NCI-H2196 treated with DMSO at 0.1 percent for 48 hours (cell line): Measurements from ENCODE around the gene MAN1C1.
A peak's percentile ranks its signal among the peaks of the same experiment; 100 is the strongest.
"Not testable (repeated sequence)": the region's sequence is repeated elsewhere in the genome, so short reads cannot be mapped to it uniquely, and the experiment has no call there.

Source experiments
- DNase-seq: peaks from one replicate; lab custom pipeline; 2025; ENCODE audit not compliant: unreplicated experiment; lab: John Stamatoyannopoulos, UW

The MAN1C1 gene

GRCh38 chr1:25733271-25733670 is 116.7 kb downstream of the MAN1C1 start:
- no peak for DNase-seq

GRCh38 chr1:25734991-25735390 is 118.4 kb downstream of the MAN1C1 start:
- not testable (repeated sequence) for DNase-seq

- no peak for DNase-seq
Observed at GRCh38 chr1:25735956-25736529, 119.5 kb downstream of the MAN1C1 start.

- DNase-seq, result no peak
Observed at GRCh38 chr1:25737130-25737529, 120.5 kb downstream of the MAN1C1 start.

- no peak for DNase-seq
Observed at GRCh38 chr1:25738499-25738898, 121.9 kb downstream of the MAN1C1 start.

- DNase-seq, result no peak
Observed at GRCh38 chr1:25739341-25739740, 122.8 kb downstream of the MAN1C1 start.

GRCh38 chr1:25740071-25740470 is 123.5 kb downstream of the MAN1C1 start:
- DNase-seq, result no peak

GRCh38 chr1:25742316-25742715 is 125.7 kb downstream of the MAN1C1 start:
- DNase-seq, result no peak

GRCh38 chr1:25743164-25744139 is 126.9 kb downstream of the MAN1C1 start:
- peak; percentile 91 for DNase-seq

- DNase-seq, result peak; percentile 59
Observed at GRCh38 chr1:25744140-25744581, 127.6 kb downstream of the MAN1C1 start.

GRCh38 chr1:25744636-25745425 is 128.2 kb downstream of the MAN1C1 start:
- DNase-seq, result no peak

GRCh38 chr1:25746299-25747045 is 129.9 kb downstream of the MAN1C1 start:
- no peak for DNase-seq

GRCh38 chr1:25747046-25747719 is 130.6 kb downstream of the MAN1C1 start:
- no peak for DNase-seq

GRCh38 chr1:25748531-25749205 is 132.1 kb downstream of the MAN1C1 start:
- DNase-seq, result peak; percentile 21

- DNase-seq, result no peak
Observed at GRCh38 chr1:25750923-25751605, 134.5 kb downstream of the MAN1C1 start.

- DNase-seq, result no peak
Observed at GRCh38 chr1:25754470-25755181, 138.0 kb downstream of the MAN1C1 start.

GRCh38 chr1:25755475-25756125 is 139.0 kb downstream of the MAN1C1 start:
- no peak for DNase-seq

GRCh38 chr1:25756215-25756614 is 139.6 kb downstream of the MAN1C1 start:
- DNase-seq, result no peak
